K562 (cell line): ENCODE results near the gene TSC22D1.

Experiments used
- HNRNPH1 ChIP-seq: fragments of 200-400 bp; formaldehyde crosslinking; optimal IDR thresholded peaks from 2 replicates; pipeline ENCODE3; 2017; ENCODE audit warnings: low read depth, mild to moderate bottlenecking, low read length, moderate library complexity
- RCOR1 ChIP-seq, 2 experiments: IDR thresholded peaks; 2 replicates each; pipeline ENCODE4 v1.6.1; 2012; ENCODE audit warnings: low read depth in 2 of 2, low read length in 2 of 2, borderline replicate concordance in 1 of 2, improper control_type of control experiment in 1 of 2
- SRF ChIP-seq, 2 experiments: fragments of 250-450, 450-650 bp in 1 of 2; sonication (Bioruptor Pico) in 1 of 2; sonication (generic) in 1 of 2; formaldehyde crosslinking; IDR thresholded peaks; 2 replicates each; pipeline versions ENCODE4 v1.5.0 to v1.5.1; 2020 to 2022; ENCODE audit warnings: mild to moderate bottlenecking in 1 of 2, missing genetic modification reagents in 1 of 2
- TAF7 ChIP-seq: fragments of 450-650 bp; IDR thresholded peaks from 2 replicates; pipeline ENCODE4 v1.6.1; 2016; ENCODE audit warnings: missing genetic modification characterization, missing compliant biosample characterization
- ZNF707 ChIP-seq: fragments of 250-450 bp; sonication (Bioruptor Pico); conservative IDR thresholded peaks from 2 replicates; pipeline ENCODE4 v1.8.0; 2022; ENCODE audit warnings: inconsistent platforms, mild to moderate bottlenecking, moderate library complexity
- TF ChIP-seq, protein P1 (sequence below): fragments of 450-650 bp; IDR thresholded peaks from 2 replicates; pipeline ENCODE4 v1.7.1; 2018; ENCODE audit warnings: mild to moderate bottlenecking, low read depth; ENCODE audit not compliant: partially characterized antibody
- TF ChIP-seq, protein P2 (sequence below): fragments of 150-350 bp; IDR thresholded peaks from 2 replicates; pipeline ENCODE4 v1.6.1; 2014; ENCODE audit warnings: low read depth, mild to moderate bottlenecking, low read length, borderline replicate concordance
- TF ChIP-seq, protein P3 (sequence below), 3 experiments: IDR thresholded peaks in 2 of 3; conservative IDR thresholded peaks in 1 of 3; 2 replicates each; pipeline ENCODE4 v1.5.1; 2011 to 2012; ENCODE audit warnings: low read length in 3 of 3, mild to moderate bottlenecking in 3 of 3, control low read depth in 2 of 3, improper control_type of control experiment in 1 of 3, inconsistent platforms in 1 of 3, low read depth in 1 of 3, mixed read lengths in 1 of 3, moderate library complexity in 1 of 3; ENCODE audit not compliant: insufficient read depth in 2 of 3

DNA sequence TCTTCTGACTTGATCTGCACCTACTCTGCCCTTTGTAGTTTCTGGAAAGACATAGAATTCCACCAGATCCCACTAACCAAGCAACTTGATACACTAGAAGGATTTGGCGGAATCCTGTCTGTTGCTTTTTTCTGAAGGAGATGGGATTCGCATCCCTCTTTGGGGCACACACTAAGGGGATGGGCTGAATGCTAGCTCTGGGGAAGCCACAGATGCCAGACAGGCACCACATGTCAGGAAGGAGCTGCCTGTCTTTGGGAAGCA, 150.4 kb downstream of the TSC22D1 start:
- TF ChIP-seq, protein P1, sequence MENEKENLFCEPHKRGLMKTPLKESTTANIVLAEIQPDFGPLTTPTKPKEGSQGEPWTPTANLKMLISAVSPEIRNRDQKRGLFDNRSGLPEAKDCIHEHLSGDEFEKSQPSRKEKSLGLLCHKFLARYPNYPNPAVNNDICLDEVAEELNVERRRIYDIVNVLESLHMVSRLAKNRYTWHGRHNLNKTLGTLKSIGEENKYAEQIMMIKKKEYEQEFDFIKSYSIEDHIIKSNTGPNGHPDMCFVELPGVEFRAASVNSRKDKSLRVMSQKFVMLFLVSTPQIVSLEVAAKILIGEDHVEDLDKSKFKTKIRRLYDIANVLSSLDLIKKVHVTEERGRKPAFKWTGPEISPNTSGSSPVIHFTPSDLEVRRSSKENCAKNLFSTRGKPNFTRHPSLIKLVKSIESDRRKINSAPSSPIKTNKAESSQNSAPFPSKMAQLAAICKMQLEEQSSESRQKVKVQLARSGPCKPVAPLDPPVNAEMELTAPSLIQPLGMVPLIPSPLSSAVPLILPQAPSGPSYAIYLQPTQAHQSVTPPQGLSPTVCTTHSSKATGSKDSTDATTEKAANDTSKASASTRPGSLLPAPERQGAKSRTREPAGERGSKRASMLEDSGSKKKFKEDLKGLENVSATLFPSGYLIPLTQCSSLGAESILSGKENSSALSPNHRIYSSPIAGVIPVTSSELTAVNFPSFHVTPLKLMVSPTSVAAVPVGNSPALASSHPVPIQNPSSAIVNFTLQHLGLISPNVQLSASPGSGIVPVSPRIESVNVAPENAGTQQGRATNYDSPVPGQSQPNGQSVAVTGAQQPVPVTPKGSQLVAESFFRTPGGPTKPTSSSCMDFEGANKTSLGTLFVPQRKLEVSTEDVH = no peak
- TF ChIP-seq HNRNPH1 = no peak
- TF ChIP-seq, protein P2, sequence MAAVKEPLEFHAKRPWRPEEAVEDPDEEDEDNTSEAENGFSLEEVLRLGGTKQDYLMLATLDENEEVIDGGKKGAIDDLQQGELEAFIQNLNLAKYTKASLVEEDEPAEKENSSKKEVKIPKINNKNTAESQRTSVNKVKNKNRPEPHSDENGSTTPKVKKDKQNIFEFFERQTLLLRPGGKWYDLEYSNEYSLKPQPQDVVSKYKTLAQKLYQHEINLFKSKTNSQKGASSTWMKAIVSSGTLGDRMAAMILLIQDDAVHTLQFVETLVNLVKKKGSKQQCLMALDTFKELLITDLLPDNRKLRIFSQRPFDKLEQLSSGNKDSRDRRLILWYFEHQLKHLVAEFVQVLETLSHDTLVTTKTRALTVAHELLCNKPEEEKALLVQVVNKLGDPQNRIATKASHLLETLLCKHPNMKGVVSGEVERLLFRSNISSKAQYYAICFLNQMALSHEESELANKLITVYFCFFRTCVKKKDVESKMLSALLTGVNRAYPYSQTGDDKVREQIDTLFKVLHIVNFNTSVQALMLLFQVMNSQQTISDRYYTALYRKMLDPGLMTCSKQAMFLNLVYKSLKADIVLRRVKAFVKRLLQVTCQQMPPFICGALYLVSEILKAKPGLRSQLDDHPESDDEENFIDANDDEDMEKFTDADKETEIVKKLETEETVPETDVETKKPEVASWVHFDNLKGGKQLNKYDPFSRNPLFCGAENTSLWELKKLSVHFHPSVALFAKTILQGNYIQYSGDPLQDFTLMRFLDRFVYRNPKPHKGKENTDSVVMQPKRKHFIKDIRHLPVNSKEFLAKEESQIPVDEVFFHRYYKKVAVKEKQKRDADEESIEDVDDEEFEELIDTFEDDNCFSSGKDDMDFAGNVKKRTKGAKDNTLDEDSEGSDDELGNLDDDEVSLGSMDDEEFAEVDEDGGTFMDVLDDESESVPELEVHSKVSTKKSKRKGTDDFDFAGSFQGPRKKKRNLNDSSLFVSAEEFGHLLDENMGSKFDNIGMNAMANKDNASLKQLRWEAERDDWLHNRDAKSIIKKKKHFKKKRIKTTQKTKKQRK = no peak
- TF ChIP-seq RCOR1 (IDR thresholded peaks at IDR 0.05; ENCODE audit: borderline replicate concordance in 1 of 2, low read depth in 2 of 2, low read length in 2 of 2) = no peak
- no peak for TF ChIP-seq SRF (CRISPR knock-in tag; IDR thresholded peaks at IDR 0.05)
- TF ChIP-seq, protein P3, sequence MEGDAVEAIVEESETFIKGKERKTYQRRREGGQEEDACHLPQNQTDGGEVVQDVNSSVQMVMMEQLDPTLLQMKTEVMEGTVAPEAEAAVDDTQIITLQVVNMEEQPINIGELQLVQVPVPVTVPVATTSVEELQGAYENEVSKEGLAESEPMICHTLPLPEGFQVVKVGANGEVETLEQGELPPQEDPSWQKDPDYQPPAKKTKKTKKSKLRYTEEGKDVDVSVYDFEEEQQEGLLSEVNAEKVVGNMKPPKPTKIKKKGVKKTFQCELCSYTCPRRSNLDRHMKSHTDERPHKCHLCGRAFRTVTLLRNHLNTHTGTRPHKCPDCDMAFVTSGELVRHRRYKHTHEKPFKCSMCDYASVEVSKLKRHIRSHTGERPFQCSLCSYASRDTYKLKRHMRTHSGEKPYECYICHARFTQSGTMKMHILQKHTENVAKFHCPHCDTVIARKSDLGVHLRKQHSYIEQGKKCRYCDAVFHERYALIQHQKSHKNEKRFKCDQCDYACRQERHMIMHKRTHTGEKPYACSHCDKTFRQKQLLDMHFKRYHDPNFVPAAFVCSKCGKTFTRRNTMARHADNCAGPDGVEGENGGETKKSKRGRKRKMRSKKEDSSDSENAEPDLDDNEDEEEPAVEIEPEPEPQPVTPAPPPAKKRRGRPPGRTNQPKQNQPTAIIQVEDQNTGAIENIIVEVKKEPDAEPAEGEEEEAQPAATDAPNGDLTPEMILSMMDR (IDR thresholded peaks at IDR 0.05 in 2 of 3, conservative IDR thresholded peaks at IDR 0.05 in 1 of 3; ENCODE audit: insufficient read depth in 2 of 3, low read depth in 1 of 3, low read length in 3 of 3) = no peak
- no peak for TF ChIP-seq ZNF707 (CRISPR knock-in tag)
- TF ChIP-seq TAF7 (tag) = no peak
